GM19043 (cell line): ENCODE data around the gene SLC34A2.

ENCODE experiments used
- ATAC-seq: cut with Tn5 transposase; IDR thresholded peaks from one replicate; pipeline ENCODE4 v1.9.1; 2021; ENCODE audit warnings: low read depth; ENCODE audit not compliant: unreplicated experiment

The SLC34A2 gene

GRCh38 chr4:25722964-25723363, 67.3 kb downstream of the SLC34A2 start:
- ATAC-seq: no peak

GRCh38 chr4:25723409-25723808, 67.8 kb downstream of the SLC34A2 start:
- no peak for ATAC-seq

- no peak for ATAC-seq
These were observed 70.2 kb downstream of the SLC34A2 start for GRCh38 chr4:25725870-25726269.

GRCh38 chr4:25727711-25728493, 72.3 kb downstream of the SLC34A2 start:
- ATAC-seq: no peak
